Measurements from ENCODE around the gene ATP2B1.
"Not testable (repeated sequence)": the region's sequence is repeated elsewhere in the genome, so short reads cannot be mapped to it uniquely, and the experiment has no call there.

ATP2B1 gene

GRCh38 chr12:89710873-89711750 lies 2.5 kb upstream of the ATP2B1 start:
- no peak for DNase-seq

- DNase-seq: peak; percentile 46
Measured at GRCh38 chr12:89709995-89710872, 1.6 kb upstream of the ATP2B1 start.

- DNase-seq: peak; percentile 97
Measured at GRCh38 chr12:89709157-89709994, 738 bp upstream of the ATP2B1 start.

GRCh38 chr12:89707703-89708564 lies 704 bp downstream of the ATP2B1 start:
- peak; percentile 59 for DNase-seq

GRCh38 chr12:89706986-89707702 lies 1.5 kb downstream of the ATP2B1 start:
- DNase-seq: no peak

- DNase-seq: no peak
Measured at GRCh38 chr12:89706551-89706950, 2.1 kb downstream of the ATP2B1 start.

GRCh38 chr12:89704457-89704856 lies 4.2 kb downstream of the ATP2B1 start:
- DNase-seq: no peak

GRCh38 chr12:89703768-89704167 lies 4.9 kb downstream of the ATP2B1 start:
- no peak for DNase-seq

GRCh38 chr12:89702503-89702902 lies 6.1 kb downstream of the ATP2B1 start:
- DNase-seq: no peak

GRCh38 chr12:89701606-89702206 lies 6.9 kb downstream of the ATP2B1 start:
- no peak for DNase-seq

- DNase-seq: no peak
Measured at GRCh38 chr12:89700191-89700810, 8.3 kb downstream of the ATP2B1 start.

GRCh38 chr12:89698607-89699006 lies 10.0 kb downstream of the ATP2B1 start:
- no peak for DNase-seq

GRCh38 chr12:89697728-89698127 lies 10.9 kb downstream of the ATP2B1 start:
- not testable (repeated sequence) for DNase-seq

GRCh38 chr12:89697296-89697695 lies 11.3 kb downstream of the ATP2B1 start:
- DNase-seq: no peak

GRCh38 chr12:89695830-89696229 lies 12.8 kb downstream of the ATP2B1 start:
- DNase-seq: no peak

- DNase-seq: no peak
Measured at GRCh38 chr12:89695100-89695499, 13.5 kb downstream of the ATP2B1 start.

- DNase-seq: no peak
Measured at GRCh38 chr12:89694542-89694941, 14.1 kb downstream of the ATP2B1 start.

GRCh38 chr12:89693639-89694202 lies 14.9 kb downstream of the ATP2B1 start:
- no peak for DNase-seq

GRCh38 chr12:89692439-89692838 lies 16.2 kb downstream of the ATP2B1 start:
- no peak for DNase-seq

GRCh38 chr12:89691659-89692058 lies 17.0 kb downstream of the ATP2B1 start:
- no peak for DNase-seq
